Hypothalamus (tissue), 51 donors: Measurements from ENCODE around the gene VWA5B1.

ENCODE experiments used
- DNase-seq, 51 donors: peaks; one replicate each; lab custom pipeline; 2025; lab: John Stamatoyannopoulos, UW

Gene VWA5B1

DNA sequence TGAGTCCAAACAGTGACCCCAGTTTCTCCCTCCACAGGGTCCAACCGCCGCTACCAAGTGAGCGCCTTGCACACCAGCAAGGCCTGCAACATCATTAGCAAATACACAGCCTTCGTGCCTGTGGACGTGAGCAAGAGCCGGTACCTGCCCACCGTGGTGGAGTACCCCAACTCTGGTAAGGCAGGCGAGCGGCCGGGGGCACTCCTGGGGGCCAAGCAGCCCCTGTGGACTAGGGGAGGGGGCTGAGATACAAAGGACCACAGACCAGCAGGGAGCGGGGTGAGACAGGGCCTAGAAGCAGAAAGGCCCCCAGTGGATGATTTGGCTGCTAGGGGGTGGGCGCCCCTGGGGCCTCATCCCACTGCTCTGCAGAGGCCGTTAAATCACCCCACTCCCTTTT, 54.7 kb downstream of the VWA5B1 start:
- DNase-seq = no peak

DNA sequence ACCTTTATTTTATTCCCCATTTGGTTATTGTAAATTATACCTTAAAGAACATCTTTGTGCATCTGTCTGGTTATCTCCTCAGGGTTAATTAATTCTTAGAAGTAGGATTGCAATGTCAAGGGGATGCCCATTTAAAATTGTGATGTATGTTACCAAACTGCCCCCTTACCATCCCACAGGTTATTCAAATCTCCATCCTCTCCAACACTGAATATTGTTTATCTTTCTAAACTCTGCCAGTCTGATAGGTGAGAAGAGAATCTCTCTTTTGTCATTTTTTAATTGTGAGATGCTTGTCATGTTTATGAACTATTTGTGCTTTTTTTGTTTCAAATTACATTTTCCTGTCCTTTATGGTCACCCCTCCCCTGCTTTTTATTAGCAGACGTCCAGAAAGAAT, 55.8 kb downstream of the VWA5B1 start:
- no peak for DNase-seq

DNA sequence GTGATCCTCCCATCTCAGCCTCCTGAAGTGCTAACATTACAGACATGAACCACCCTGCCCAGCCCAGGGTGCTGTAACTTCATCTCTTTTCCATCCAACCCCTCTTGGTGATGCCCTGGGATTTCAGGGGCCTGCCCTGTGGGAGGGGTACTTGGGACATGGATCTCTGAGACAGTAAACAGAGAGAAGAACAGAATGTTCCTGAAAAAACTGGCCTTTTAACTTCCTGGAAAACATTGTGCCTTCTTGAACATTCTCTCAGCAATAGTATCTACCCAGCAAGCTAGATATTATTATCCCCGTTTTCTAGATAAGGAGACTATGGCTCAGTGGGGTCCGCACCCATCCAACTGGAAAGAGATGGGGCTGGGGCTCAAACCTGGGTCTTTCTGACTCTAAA, 57.0 kb downstream of the VWA5B1 start:
- DNase-seq = no peak

DNA sequence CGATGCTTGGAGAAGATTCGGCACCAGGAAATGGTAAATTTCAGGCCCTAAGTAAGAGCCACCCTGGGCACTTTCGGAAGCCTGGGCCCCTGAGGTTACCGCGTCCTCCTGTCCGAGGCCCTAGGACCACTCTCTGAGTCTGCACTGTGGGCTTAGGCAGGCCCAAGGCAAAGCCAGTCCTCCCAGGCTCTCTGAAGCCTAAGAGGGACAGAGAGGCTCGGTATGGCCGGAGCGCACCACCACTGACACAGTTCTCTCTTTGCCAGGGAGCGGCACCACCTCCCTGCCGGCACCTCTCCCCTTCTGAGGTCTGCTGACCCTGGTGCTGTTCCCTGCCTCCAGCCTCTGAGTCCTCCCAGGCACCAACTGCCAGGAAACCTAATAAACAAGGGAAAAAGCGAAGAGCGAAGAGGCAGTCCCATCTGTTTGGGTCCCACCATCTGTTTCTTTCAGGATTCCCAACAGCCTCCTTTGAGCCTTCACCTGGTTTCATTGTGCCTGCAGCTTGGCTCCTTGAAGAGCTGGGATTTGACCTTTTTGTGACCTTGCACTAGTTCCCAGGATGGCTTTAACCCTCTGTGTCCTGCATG, 57.7 kb downstream of the VWA5B1 start:
- DNase-seq = no peak

DNA sequence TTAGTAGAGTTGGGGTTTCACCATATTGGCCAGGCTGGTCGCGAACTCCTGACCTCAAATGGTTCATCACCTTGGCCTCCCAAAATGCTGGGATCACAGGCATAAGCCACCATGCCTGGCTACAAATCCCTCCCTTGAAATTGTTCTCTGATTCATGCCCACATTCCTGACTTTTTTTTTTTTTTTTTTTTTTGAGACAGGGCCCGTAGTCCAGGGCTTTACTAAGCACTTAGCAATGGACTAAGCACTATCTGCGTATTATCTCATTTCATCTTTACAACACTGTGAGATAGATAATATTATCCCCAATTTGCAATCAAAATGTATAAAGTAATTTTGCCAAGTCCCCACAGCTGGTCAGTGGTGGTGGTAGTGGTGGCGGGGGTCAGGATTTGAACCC, 58.9 kb downstream of the VWA5B1 start:
- no peak for DNase-seq

DNA sequence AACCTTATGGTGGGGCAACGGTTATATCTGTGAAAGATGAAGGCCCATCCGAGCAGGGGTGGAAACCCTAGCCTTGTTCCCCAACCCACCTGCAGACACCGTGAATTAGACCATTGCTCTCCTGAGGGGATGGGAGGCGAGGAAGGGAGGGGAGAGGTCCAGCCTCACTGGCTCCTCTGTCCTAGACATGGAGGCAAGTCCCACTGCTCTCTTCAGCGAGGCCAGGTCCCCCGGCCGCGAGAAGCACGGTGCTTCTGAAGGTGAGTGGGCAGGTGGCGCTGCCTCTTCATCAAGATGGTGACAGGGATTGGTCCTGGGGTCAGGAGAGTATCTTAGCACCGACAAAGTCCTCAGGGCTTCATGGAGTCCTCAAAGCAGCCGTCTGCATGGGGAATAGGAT, 59.3 kb downstream of the VWA5B1 start:
- no peak for DNase-seq

DNA sequence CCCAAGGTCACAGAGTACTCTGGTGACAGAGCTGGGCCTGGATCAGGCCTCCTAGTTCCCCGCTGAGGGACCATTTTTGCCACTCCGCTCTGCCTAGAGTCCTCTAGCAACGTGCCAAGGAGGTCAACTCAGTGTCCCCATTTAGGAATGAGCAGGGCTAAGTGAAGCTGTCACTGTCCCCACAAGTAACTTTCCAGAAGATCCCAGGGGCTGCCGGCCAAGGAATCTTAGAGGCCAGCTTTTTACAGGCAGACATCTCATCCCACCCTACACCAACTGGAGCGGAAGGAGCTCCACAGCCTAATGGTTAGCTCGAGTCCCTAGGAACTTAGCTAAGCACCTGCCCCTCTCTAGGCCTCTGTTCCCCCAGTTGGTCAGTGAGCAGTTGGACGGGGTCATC, 59.7 kb downstream of the VWA5B1 start:
- DNase-seq = no peak

DNA sequence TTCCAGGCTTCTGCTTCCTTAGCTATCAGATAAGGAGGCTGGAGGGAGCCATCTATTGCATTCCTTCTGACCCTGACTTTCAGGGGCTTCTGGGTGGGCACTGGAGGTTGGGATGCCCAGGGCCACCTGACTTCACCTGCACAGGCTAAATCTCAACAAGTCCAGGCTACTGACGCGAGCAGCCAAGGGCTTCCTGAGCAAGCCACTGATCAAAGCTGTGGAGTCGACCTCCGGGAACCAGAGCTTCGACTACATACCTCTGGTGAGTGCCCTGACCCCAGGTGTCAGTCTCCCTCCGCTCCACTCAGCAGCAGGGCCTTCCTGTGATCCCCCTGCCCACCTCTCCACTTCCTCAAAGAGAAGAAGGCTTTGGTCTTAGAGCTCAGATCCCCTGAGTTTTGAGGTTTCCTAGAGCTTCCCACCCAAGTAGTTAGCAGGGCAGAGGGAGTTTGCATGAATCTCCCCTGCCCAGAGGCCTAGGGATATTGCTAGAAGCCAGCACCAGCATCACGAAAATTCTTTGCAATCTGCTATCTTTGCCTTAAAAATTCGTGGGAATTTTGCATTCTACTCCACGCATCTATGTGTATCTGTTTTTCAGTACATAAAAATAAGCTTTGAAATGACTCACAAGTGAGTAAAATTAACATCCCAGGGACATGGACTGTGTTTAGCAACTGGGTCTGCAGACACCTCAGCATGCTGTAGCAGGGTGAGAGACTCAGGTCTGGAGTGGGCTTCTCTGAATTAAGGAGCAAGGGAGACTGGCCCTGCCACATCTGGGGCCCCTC, 61.4 kb downstream of the VWA5B1 start:
- DNase-seq = no peak

DNA sequence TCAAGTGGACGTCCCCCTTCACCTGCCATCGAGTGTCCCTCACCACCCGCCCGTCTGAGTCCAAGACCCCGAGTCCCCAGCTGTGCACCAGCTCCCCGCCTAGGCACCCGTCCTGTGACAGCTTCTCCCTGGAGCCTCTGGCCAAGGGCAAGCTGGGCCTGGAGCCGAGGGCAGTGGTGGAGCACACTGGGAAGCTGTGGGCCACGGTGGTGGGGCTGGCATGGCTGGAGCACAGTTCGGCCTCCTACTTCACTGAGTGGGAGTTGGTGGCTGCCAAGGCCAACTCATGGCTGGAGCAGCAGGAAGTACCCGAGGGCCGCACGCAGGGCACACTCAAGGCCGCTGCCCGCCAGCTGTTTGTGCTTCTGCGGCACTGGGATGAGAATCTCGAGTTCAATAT, 63.2 kb downstream of the VWA5B1 start:
- DNase-seq = no peak

DNA sequence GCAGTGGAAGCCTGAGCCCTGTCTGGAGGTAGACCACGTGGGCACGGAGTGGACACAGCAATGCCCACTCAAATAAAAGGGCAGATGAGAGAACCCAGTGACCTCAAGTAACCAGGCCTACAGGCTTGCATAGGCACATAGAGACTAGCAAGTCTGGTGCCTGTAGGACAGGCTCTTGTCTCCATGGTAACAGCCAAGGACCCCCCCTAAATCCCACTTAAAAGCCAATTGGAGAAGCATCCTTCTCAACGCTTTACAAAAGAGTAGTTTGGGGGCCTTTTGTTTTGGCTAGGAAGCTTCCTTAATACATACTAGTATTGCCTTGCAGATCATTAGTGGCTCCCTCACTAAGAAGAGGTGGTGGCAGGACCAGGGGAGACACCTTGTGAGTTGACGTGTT, 63.9 kb downstream of the VWA5B1 start:
- DNase-seq = no peak

DNA sequence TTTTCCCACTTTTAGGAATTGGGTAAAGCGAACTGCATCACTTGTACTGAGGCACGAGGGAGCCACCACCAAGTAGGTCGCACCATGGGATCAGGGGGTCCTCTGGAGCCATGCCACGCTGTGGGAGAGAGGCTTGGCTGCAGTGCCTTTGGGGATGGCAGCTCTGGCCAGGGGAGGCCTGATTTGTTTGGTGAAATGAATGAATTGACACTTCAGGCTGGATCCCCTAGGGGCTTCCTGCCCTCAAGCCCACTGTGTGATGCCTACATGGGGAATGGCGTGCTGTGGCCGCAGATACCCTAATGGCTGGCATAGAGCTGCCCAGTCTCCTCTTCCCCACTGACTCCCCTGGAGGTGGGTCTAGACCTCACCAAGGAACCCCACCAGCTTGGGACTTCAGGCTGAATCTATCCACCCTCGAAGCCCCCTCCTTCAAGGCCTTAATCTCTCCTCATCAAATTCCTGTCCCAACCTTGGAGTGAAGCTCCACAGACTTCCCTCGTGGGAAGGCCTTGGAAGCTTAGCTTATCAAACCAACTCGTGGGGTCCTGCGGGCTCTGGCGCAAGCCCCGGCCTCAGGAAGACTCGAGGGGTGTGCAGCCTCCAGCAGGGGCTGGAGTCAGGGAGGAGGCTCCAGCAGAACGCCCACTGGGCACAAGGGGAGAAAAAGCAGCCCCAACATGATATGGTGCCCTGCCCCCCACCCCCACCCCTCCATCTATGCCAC, 64.6 kb downstream of the VWA5B1 start:
- DNase-seq = no peak

DNA sequence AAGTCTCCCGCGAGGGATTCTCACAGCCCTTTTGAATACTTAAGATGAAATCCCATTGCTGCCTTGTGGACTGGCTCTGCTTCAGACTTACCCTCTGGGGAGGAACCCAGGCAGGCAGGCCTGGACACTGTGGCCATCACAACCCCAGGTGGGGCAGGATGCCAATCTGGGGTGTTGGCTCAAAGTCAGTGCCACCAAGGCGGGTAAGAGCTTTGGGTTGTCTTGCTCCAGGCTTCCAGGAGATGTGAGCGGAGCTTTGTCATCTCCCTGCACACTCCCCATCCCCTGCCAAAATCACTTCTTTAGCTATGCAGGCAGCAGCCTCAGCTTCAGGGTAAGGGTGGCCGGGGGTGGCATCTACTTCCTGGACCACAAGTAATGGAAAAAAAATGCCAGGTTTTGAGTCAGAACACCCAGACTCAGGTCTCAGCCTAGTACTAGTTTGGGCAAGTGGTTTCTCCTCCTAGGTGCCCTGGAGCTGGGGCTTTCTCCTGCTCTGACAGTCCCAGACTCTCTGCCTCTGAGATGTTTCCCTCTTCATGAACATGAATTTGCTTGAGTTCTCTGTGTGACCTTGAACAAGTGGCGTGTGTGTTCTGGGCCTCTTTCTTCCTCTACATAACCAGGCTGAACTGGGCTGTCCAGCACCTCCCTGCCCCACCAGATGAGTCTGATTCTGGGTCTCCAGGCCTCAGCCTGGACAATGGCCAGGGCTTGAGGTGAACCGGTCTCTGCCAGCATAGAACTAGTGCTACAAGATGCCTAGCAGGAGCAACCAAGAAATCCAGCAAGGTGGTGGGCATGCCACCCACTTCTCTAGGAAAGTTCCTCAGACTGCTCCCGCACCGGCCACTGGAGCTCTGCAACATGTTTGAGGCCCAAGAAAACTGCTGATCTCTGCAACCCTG, 65.4 kb downstream of the VWA5B1 start:
- DNase-seq = no peak

DNA sequence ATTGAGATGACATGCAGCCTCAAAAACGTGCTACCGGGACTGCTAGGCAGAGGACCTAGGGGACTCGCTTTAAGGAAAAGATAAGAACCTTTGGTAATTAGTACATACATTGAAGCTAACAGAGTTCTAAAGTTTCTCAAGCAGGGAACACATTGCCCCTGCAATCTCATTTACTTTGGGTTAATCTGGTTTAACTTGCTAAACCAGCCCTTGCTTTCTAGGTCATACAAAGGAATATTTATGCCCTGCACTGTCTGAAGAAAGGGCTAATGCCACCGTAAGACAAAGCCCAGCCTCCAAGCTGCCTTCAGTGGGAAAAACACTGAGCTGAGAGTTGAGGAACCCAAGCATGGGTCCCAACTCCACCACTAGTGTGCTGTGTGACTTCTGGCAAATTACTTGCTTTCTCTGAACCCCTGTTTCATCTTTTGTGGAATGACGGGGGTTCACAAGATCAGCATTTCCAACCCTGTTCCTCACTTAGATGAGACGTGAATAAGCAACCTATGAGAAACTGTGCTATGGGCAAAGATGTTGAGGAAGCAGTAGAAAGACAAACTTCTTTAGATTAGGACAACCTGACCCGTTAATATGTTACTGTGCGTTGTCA, 66.3 kb downstream of the VWA5B1 start:
- DNase-seq = no peak

DNA sequence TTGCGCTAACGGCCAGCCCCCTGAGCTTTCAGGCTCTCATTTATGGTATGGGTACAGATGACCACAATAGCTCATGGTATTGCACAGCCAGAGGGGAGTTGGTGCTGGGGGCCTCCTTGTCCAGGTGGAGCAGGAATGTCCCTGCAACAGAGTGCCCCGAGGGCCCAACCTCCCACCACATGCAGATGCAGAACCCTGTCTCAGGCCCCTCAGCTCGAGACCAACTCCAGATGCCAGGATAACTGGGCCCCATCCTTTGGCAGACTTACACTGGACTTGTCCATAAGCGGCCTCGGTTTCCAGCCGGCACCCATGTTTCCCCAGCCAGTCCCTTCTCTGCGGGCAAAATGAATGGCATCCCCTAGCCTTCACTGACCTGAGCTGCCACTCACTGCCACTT, 67.1 kb downstream of the VWA5B1 start:
- no peak for DNase-seq

DNA sequence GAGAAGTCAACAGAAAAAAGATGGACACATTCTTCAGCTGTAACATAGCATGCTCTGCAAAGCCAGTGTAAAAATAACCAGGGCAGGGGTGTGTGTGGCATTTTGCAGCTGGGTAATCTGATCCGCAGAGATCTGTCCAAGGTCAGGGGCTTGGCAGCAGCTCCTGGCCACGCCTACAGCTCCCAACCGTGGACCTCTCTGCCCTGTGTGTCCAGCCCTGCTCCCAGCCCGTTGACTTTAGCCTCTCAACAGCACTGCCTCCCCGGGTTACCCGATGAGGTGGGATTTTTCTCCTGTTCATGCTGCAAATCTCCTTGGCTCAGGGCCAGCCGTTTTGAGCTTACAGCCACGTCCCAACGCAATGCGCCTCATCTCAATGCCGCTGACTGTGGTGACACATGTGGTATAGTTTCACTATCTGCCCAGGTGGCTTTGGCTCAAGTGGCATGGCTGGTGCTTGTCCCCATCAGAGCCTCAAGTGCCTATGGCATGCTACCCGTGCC, 68.1 kb downstream of the VWA5B1 start:
- no peak for DNase-seq

DNA sequence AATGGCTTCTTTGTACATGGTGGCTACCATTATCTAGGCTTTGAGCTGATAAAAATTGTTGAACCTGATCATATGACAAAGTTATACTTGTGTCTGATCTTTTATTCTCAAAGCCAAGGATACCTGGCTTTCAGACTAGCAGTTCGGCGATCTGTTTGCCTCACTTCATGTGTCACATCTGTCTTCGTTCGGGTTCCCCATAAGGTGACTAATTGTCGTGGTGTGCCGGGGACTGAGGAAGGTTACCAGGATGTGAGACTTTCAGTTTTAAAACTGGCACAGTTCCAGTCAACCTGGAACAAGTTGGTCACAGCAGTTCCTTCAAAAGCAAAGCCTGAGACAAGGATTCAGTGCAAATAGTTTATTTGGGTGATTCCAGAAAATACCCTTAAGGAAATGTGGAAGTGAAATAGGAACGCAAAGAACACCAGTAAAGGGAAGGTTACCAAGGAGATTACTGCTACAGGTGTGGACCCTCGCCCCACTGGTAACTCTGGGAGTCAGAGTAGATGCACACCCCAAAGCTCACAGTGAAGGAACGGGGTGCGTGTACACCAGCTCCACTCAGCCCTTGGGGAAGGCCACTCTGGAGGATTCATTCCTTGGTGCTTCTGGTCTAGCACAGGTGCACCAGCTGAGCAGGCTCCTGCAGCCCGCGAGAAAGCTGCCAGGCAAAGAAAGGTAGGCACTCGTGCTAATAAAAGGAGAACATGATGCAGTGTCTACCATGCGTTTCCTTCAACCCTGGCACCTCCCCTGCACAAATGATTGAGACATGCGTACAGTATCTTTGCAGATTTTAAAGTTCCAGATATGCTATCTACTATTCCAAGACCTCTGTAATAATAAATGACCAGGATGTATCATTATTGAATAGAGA, 69.0 kb downstream of the VWA5B1 start:
- DNase-seq = no peak

DNA sequence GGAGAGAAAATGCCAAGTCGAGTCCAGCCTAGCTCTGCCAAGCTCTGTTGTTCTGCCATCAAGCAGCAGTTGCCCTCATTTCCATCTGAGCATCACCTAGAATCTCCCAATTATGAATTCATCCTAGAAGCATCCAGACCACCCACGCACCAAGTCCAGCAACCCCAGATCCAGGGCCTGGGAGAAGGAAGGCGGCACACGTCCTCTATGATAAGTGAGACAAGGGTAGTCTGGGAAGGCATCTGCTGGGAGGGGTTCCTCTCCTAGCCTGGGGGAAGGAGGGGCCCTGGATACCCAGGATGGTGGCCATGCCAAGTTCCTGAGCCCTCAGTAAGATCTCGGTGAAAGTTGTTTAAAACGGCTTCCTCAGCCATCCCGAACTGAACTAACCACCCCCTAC, 70.7 kb downstream of the VWA5B1 start:
- DNase-seq = no peak

DNA sequence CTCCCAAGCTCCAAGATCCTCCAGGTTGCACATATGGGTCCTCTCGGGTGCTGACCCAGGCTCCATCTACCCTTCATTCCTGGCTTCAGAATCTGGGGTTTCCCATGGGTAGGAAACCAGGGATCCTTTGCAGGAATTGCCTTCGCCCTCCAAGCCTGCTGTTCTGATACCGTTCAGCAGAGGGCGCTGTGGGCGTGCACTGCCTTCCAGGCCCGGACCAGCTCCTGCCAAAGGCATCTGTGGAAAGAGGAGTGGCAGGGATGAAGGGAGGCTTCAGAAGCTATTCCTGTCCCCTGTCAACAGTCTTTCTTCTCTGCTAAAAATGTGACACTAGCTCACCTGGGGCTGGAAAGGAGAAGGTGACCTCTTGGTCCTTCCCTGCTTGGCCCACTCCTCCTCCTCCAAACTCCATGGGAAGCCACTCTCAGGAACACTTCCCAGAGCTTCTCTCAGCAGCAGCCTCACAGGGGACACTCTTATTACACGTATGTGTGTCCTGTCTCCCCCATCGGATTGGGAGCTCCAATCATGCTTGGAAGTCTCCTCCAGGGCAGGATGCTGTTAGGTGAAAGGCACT, 71.2 kb downstream of the VWA5B1 start:
- peak in 49 of 51 donors; percentile 18 to 87 (median 60) for DNase-seq

DNA sequence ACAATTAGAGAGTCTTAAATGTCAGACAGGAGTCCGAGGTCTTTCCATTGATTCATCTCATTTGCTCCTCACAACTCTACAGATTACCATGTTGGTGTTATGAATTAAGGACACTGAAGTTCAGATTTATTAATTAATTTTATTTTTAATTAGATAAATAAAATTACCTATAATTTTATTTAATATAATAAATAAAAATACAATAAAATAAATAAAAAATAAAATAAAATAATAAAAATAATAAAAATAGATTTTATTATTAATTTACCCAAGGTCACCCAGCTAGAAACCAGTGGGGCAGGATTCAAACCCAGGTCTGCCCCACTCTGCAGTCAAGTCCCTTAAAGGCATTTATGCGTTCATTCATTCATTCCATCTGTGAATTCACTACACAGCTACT, 72.2 kb downstream of the VWA5B1 start:
- no peak for DNase-seq
